Osteoblast (primary cell): ENCODE data around the gene SEZ6L2. TPM values are rescaled to one million over a fixed set of nuclear protein-coding genes. Genes with fewer than 3 reads are reported as not detected.
A peak's percentile ranks its signal among the peaks of the same experiment; 100 is the strongest.

ENCODE experiments used
- DNase-seq: peaks from one replicate; pipeline ENCODE4 v3.0.0; 2011; ENCODE audit warnings: low spot score, mixed read lengths; ENCODE audit not compliant: insufficient read length; ENCODE audit errors: missing footprints
- H2AFZ ChIP-seq: 2 replicates; pipeline ENCODE4 v1.6.0; 2011; ENCODE audit warnings: mild to moderate bottlenecking, low read length
- H3K27ac ChIP-seq: 2 replicates; pipeline ENCODE4 v1.5.1; 2011; ENCODE audit warnings: mild to moderate bottlenecking, low read depth, low read length, moderate library complexity
- H3K27me3 ChIP-seq: 2 replicates; pipeline ENCODE4 v1.6.0; 2012; ENCODE audit warnings: mild to moderate bottlenecking, control low read depth, inconsistent platforms, low read length, moderate library complexity; ENCODE audit not compliant: insufficient read depth
- H3K36me3 ChIP-seq: 2 replicates; pipeline ENCODE4 v1.5.1; 2011; ENCODE audit warnings: mild to moderate bottlenecking, low read length, control low read depth, moderate library complexity; ENCODE audit not compliant: insufficient read depth
- H3K4me1 ChIP-seq: 2 replicates; pipeline ENCODE4 v1.5.1; 2011; ENCODE audit warnings: mild to moderate bottlenecking, low read length, control low read depth, moderate library complexity; ENCODE audit not compliant: insufficient read depth
- H3K4me2 ChIP-seq: 2 replicates; pipeline ENCODE4 v1.6.0; 2011; ENCODE audit warnings: mild to moderate bottlenecking, low read length; ENCODE audit not compliant: insufficient read depth
- H3K4me3 ChIP-seq: fragments of 200-600 bp; sonication (generic); 3 replicates; pipeline ENCODE4 v1.5.1; 2012; ENCODE audit warnings: mild to moderate bottlenecking, low read length, inconsistent platforms; ENCODE audit not compliant: insufficient read depth
- H3K79me2 ChIP-seq: 2 replicates; pipeline ENCODE4 v1.6.0; 2012; ENCODE audit warnings: mild to moderate bottlenecking, low read length, control low read depth, inconsistent platforms; ENCODE audit not compliant: insufficient read depth
- H3K9me3 ChIP-seq: 2 replicates; pipeline ENCODE4 v1.5.1; 2011; ENCODE audit warnings: low read depth, low read length, control low read depth
- H4K20me1 ChIP-seq: 2 replicates; pipeline ENCODE4 v1.6.0; 2012; ENCODE audit warnings: mild to moderate bottlenecking, low read length, control low read depth; ENCODE audit not compliant: insufficient read depth
- CTCF ChIP-seq: IDR thresholded peaks from 2 replicates; pipeline ENCODE4 v1.5.1; 2011; ENCODE audit warnings: mild to moderate bottlenecking, low read depth, low read length, moderate library complexity; ENCODE audit errors: extremely low read depth
- total RNA-seq: library from RNA; depleted of rRNA; stranded (reverse); fragments of >200 nt; gene quantifications from 2 replicates; pipeline ENCODE4 v1.2.3, GENCODE V29; 2012

SEZ6L2 gene
- total RNA-seq, 1 donor: 2.9 TPM

GRCh38 chr16:29900888-29901606 is 1.7 kb upstream of the SEZ6L2 start:
- H2AFZ ChIP-seq: peak overlapping the region; percentile 88
- DNase-seq: peak; percentile 84
- no peaks in the 10 kb centered on the region for H3K9me3 ChIP-seq
- H3K79me2 ChIP-seq: peaks cover 23% of the 10 kb centered on the region
- peaks cover 12% of the 10 kb centered on the region for H3K36me3 ChIP-seq
- peak overlapping the region; percentile 92 for H3K4me2 ChIP-seq
- H3K4me1 ChIP-seq: peaks cover 20% of the 10 kb centered on the region
- peak overlapping the region; percentile 88 for H3K4me3 ChIP-seq
- H3K27me3 ChIP-seq: peaks cover 8% of the 10 kb centered on the region
- TF ChIP-seq CTCF: no peak
- H4K20me1 ChIP-seq: peaks cover 15% of the 10 kb centered on the region
- peak overlapping the region; percentile 79 for H3K27ac ChIP-seq

- Histone ChIP-seq H3K4me1 (peaks cover 20% of the 10 kb centered on the region), H3K4me2 (peak within 1 kb of the TSS; percentile 92), H3K36me3 (peaks cover 9% of the 10 kb centered on the region), H3K27me3 (peaks cover 8% of the 10 kb centered on the region), H3K27ac (peak within 1 kb of the TSS; percentile 79), H3K4me3 (peak within 1 kb of the TSS; percentile 88), H3K79me2 (peaks cover 23% of the 10 kb centered on the region), H3K9me3 (no peaks in the 10 kb centered on the region), H2AFZ (peak within 1 kb of the TSS; percentile 88), H4K20me1 (peaks cover 15% of the 10 kb centered on the region)
- TF ChIP-seq CTCF: no peak
- DNase-seq: peak; percentile 98
Measured at GRCh38 chr16:29900102-29900887, 945 bp upstream of the SEZ6L2 start, which contains the start of gene ASPHD1. TSS of gene ASPHD1 (plus strand) at chr16:29900488. CDS start at chr16:29900972, 484 bp downstream.

- H3K79me2 ChIP-seq: peaks cover 23% of the 10 kb centered on the region
- peak overlapping the region; percentile 92 for H3K4me2 ChIP-seq
- peaks cover 3% of the 10 kb centered on the region for H3K36me3 ChIP-seq
- peaks cover 8% of the 10 kb centered on the region for H3K27me3 ChIP-seq
- peaks cover 15% of the 10 kb centered on the region for H4K20me1 ChIP-seq
- H3K4me3 ChIP-seq: peak overlapping the region; percentile 88
- H2AFZ ChIP-seq: peak overlapping the region; percentile 35
- TF ChIP-seq CTCF: no peak
- H3K27ac ChIP-seq: no peak overlapping the region
- peaks cover 20% of the 10 kb centered on the region for H3K4me1 ChIP-seq
- no peaks in the 10 kb centered on the region for H3K9me3 ChIP-seq
- peak; percentile 88 for DNase-seq
Measured at GRCh38 chr16:29898804-29899515, 390 bp downstream of the SEZ6L2 start.
